NCI-H2029 treated with DMSO at 0.1 percent for 48 hours (cell line): ENCODE results near the gene SUMF2.
"Not testable (repeated sequence)": the region's sequence is repeated elsewhere in the genome, so short reads cannot be mapped to it uniquely, and the experiment has no call there.

ENCODE experiments used
- DNase-seq: peaks from one replicate; lab custom pipeline; 2025; lab: John Stamatoyannopoulos, UW

SUMF2 gene

DNA sequence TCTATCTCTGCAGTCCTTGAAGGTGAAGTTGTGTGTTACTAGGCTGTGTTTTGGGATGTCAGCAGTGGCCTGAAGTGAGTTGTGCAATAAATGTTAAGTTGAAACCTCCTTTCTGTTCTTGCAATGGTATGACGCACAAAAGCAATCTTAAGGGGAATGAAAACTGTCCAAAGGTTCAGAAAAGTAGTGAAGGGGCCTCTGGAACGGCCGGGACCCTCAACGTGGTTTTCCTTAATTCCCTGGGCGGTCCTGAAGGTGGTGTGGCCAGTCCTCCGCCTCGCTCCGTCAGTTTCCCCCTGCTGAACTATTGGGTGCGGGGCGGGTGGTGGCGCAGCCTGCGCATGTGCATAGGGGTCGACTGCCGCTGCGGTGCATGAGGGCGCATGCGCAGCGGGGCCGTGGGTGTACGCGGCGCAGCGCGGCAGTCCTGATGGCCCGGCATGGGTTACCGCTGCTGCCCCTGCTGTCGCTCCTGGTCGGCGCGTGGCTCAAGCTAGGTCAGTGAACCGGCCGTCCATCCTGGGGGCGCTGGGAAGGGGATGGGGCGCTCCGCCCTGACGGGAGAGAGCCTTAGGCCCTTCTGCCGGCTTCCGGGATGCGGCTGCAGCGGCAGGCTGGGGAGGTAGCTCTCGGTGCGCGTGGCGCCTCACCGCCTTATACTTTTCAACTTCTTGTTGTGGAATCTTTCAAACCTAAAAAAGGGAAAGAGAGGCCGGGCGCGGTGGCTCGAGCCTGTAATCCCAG, at the start of gene SUMF2:
Gene SUMF2, plus strand, starts transcription at position 405 of the 744 bp plus-strand sequence. Its CDS starts 26 bp downstream, at position 431.
- DNase-seq: peak; percentile 50

DNA sequence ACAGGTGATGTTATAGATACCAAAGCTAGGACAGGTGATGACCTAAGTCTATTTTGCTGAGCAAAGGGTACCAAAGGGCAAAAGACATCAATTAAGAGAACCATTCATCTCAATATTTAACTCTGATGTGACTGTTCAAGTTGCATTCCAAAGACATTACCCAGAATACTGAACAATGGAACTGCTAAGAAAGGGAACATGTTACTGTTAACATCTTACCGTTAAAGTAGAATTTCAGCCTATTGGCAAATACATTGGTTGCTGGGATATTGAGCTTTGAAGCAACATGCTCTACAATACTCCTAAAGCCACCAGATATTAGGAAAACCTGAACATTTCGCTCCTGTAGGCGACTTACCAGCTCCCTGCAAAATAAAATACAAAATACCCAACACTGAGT, 47.1 kb upstream of the SUMF2 start:
- DNase-seq: not testable (repeated sequence)

GRCh38 chr7:56019501-56019900, 44.6 kb upstream of the SUMF2 start:
- no peak for DNase-seq

DNA sequence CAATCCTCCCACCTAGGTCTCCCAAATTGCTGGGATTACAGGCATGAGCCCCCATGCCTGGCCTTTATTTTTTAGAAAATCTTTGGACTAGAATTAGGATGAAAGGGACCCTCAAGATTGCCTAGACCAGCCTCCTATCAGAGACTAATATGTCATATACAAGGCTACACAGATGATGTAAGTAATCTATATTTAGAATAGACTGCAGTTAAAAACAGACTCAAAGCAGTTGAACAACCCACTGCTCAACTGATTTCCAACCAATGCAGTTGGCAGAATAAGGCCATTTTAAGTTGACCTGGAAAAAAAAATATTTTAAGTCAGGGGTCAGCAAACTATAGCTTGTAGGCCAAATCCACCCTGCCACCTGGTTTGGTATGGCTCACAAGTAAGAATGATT, 40.6 kb upstream of the SUMF2 start:
- no peak for DNase-seq

DNA sequence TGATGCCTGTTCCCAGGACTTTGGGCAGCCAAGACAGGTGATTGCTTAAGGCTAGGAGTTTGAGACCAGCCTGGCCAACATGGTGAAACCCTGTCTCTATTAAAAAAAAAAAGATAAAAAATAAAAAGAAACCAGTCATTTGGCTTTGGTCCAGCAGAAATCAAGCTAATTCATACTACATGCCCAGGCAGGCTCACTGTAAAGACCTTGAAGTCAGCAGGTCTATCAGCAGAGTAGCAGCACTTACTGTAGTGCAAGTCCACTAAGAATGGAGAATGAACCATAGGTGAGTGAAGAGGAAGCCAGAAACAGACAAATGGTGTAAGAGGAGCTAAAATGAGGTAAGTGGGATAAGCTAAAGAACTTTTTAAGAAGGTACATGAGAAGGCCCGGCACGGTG, 37.5 kb upstream of the SUMF2 start:
- no peak for DNase-seq

DNA sequence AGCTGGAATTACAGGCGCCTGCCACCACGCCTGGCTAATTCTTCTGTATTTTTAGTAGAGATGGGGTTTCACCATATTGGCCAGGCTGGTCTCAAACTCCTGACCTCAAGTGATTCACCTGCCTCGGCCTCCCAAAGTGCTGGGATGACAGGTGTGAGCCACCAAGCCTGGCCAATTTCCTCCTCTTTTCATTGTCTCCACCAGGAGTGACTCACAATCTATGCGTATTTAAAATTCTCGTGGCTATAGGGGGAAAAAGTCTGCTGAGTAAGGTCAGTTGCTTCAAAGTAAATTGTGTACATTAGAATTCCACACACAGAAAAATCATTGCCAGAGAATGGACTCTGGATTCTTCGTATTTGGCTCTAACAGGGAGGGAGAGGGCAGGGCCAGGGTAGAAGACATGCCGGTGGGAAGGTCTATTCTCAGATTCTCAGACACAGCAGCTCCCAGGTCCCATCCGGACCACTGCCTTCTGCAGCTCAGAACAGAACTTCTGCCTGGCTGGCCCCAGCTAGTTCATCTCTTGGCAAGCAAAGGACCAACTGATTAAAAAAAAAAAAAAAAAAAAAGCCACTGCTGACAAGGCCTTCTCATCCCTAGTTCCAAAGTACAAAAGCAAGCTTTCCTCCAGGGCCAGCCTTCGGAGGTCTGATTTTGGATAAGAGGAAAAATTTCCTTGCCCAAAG, 35.0 kb upstream of the SUMF2 start:
- DNase-seq: no peak

- no peak for DNase-seq
These were observed 33.7 kb upstream of the SUMF2 start for GRCh38 chr7:56030340-56030739.

DNA sequence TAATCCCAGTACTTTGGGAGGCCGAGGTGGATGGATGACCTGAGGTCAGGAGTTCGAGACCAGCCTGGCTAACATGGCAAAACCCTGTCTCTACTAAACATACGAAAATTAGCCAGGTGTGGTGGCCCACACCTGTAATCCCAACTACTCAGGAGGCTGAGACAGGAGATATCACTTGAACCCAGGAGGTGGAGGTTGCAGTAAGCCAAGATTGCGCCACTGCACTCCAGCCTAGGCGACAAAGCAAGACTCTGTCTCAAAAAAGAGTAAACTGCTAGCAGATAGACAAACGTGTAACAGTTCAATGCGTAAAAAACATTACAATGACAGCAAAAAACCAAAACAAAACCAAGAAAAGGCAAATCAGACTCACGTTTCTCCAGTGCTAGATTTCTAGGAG, 32.5 kb upstream of the SUMF2 start:
- not testable (repeated sequence) for DNase-seq

- not testable (repeated sequence) for DNase-seq
These were observed 31.5 kb upstream of the SUMF2 start for GRCh38 chr7:56032578-56032977.

GRCh38 chr7:56033671-56034432, 30.2 kb upstream of the SUMF2 start:
- DNase-seq: peak; percentile 69

- no peak for DNase-seq
These were observed 23.4 kb upstream of the SUMF2 start for GRCh38 chr7:56040730-56041129.

- DNase-seq: not testable (repeated sequence)
These were observed 18.3 kb upstream of the SUMF2 start for GRCh38 chr7:56045758-56046157.

DNA sequence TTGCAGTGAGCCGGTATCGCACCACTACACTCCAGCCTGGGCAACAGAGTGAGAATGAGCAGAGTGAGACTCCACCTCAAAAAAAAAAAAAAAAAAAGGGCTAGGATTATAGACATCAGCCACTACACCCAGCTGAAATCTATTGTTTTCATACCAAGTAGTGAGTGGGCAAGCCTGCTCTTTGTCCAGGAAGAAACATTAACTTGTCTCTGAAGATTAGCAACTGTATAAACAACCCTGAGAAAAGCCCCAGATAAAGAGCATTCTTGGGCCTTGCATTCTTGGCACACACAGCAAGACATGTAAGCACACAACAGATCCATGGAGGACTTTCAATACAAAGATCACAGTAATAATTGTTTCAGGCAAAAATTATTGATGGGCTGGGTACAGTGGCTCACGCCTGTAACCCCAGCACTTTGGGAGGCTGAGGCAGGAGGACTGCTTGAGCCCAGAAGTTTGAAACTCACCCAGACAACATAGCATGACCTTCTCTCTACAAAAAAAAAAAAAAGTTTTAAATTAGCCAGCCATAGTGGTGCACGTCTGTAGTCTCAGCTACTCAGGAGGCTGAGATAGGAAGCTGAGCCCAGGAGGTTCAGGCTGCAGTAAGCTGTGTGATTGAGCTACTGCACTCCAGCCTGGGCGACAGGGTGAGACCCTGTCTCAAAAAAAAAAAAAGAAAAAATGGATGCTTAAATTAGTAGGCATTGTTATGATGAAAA, 17.2 kb upstream of the SUMF2 start:
- DNase-seq: no peak

DNA sequence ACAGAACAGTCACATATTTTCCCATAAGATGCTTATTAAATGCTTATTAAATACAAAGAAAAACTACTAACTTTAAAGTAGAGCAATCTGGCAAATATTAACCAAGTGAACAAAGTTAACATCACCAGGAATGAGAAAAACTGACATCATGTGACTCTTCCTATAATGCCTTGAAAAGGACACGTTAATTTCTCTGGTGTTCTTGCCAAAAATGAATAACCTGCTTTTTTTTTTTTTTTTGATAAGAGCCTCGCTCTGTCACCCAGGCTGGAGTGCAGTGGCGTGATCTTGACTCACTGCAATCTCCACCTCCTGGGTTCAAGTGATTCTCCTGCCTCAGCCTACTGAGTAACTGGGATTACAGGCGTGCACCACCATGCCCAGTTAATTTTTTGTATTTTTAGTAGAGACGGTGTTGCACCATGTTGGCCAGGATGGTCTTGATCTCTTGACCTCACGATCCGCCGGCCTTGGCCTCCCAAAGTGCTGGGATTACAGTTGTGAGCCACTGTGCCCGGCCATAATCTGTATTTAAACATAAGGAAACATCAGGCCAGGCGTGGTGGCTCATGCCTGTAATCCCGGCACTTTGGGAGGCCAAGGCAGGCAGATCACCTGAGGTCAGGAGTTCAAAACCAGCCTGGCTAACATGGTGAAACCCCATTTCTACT, 16.5 kb upstream of the SUMF2 start:
- DNase-seq: not testable (repeated sequence)

DNA sequence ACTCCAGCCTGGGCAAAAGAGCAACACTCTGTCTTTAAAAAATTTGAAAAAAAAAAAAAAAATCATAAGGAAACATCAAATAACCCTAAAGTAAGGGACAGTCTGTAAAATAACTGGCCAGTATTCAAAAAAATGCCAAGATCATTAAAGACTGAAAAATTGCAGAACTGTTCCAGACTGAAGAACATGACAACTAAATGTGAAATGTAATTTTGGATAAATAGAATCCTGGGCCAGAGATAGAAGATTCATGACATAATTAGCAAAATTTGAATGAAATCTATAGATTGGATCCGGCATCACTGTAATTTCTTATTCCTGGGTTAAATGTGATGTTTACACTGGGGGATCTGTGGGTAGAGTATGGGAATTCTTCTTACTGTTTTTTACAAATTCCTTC, 15.8 kb upstream of the SUMF2 start:
- no peak for DNase-seq

DNA sequence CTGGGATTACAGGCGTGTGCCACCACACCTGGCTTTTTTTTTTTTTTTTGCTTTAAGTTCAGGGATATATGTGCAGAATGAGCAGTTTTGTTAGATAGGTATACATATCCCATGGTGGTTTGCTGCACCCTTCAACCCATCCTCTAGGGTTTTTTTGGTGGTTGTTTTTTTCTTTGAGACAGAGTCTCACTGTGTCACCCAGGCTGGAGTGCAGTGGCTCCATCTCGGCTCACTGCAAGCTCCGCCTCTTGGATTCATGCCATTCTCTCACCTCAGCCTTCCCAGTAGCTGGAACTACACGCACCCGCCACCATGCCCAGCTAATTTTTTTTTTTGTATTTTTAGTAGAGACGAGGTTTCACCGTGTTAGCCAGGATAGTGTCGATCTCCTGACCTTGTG, 15.3 kb upstream of the SUMF2 start:
- peak; percentile 64 for DNase-seq

DNA sequence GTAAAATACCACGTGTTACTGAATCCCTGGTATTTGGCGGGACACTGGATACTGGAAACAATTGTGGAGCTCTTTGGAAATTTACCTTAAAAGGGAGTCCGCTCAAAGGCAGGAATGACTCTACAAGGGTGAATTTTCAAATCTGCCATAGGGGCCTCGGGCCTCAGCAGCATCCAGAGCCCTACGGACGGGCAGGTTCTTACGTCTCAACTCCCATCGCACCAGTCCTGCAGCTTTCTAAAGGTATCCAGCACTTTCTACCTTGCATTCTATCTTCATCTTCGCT, 13.1 kb upstream of the SUMF2 start:
- no peak for DNase-seq

- peak; percentile 89 for DNase-seq
These were observed 12.5 kb upstream of the SUMF2 start, which contains the start of the genes CCT6A and PSPH for GRCh38 chr7:56051339-56052191. Gene CCT6A, plus strand, starts transcription at chr7:56051765. Its CDS starts 84 bp downstream, at chr7:56051849. Gene PSPH, minus strand, starts transcription at chr7:56051444. Its CDS starts 30,232 bp downstream, at chr7:56021212.

GRCh38 chr7:56053379-56053778, 10.7 kb upstream of the SUMF2 start:
- DNase-seq: no peak

DNA sequence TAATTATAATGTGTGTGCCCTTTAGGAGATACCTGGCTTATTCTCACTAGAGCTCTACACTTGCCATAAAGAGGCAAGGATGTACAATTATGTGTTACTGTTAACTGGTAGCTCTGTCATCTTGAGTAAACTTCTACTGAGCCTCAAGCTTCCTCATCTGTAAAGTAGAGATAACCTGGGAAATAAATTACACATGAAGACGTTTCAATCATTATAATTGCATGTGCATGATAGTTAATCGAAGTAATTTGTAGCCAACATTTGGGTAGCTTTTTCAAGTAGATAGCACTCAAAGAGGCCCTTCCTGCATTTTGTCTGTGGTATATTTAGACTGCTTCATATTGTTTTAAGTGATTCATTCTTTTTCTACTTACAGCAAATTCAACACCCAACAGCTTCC, 10.1 kb upstream of the SUMF2 start:
- DNase-seq: no peak

GRCh38 chr7:56062382-56062781, 1.7 kb upstream of the SUMF2 start:
- DNase-seq: no peak
